GM12874 (cell line): ENCODE data around the gene SLC24A4.

Experiments used
- TF ChIP-seq, protein P1 (sequence below): IDR thresholded peaks from 2 replicates; pipeline ENCODE4 v1.5.1; 2011; ENCODE audit warnings: low read depth, mild to moderate bottlenecking, control low read depth, low read length, moderate library complexity; ENCODE audit not compliant: insufficient read depth

The SLC24A4 gene

DNA sequence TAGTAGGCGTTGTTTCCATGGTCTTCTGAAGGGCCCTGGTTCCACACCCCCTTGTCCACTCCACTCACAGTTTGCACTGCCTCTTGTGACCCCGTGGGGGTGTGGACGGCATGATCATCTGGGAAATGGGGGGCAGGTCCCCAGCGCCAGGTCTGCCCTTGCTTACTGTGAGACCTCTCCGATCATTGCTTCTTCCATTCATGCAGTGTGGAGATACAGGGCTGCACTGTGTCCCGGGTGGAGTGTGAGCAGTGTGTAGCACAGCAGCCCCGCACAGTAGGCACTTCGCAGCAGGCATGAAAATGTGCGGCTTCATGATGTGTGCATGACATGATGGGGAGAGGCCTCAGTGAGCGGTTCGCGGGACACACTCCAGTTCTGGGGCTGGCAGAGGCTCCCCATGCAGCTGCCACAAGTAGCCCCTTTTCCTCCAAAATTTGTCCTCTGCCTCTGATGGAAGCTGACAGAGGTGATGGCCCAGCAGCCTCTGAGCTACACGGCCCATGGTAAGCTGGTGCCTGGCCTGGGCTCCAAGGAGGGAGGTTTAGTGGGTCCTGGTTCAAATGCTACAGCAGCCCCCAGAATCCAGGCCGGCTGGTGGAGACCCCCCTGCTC, 205.6 kb downstream of the SLC24A4 start:
- TF ChIP-seq, protein P1, sequence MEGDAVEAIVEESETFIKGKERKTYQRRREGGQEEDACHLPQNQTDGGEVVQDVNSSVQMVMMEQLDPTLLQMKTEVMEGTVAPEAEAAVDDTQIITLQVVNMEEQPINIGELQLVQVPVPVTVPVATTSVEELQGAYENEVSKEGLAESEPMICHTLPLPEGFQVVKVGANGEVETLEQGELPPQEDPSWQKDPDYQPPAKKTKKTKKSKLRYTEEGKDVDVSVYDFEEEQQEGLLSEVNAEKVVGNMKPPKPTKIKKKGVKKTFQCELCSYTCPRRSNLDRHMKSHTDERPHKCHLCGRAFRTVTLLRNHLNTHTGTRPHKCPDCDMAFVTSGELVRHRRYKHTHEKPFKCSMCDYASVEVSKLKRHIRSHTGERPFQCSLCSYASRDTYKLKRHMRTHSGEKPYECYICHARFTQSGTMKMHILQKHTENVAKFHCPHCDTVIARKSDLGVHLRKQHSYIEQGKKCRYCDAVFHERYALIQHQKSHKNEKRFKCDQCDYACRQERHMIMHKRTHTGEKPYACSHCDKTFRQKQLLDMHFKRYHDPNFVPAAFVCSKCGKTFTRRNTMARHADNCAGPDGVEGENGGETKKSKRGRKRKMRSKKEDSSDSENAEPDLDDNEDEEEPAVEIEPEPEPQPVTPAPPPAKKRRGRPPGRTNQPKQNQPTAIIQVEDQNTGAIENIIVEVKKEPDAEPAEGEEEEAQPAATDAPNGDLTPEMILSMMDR, result no peak

DNA sequence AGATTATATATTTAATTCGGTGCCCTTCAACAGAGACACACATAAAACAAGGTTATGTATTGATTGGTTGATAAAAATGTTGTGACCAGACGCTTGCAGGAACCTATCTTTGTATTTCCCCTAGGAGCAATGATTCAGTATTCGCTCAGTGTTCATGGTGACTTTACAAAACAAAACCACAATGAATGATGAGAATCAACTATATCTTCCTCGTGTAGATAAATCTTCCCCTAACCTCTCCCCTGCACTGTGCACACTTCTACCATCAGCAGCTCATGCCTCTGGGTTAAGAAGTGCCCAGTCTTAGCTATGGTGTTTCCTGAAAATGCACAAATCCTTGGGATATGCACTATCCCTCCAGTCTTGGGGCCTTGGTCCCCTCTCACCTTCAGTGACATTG, 206.9 kb downstream of the SLC24A4 start:
- TF ChIP-seq, protein P1, result no peak

DNA sequence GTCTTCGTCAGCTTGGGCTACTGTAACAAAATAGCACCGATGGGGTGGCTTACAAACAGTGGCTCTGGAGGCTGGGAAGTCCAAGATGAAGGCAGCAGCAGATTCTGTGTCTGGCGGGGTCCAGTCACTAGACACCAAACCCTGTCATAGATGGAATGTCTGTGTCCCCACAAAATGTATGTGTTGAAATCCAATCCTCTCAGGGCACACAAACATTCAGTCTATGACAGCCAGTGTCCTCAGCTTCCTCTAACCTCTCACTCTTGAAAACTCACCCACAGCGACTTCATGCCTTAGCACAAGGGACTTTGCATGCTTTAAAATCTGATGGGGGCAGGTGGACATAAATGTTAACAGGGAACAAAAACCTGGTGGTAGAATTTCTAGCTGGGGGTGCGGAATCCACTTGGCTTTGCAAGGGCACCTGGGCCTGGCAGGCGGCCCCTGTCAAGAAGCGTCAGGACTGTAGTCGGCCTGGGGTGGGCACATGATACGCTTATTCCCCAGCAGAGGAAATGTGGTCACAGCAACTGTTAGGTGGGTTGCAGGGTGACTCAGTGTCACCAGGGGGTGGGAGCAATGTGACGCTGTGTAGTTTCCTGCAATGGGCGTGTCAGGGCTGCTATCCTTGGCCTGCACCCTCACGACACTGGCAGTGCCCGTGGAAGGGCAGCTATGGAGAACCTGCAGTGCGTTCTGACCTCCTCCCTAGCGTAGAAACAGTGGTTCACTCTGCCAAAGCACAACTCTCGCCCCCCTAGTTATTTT, 208.3 kb downstream of the SLC24A4 start:
- TF ChIP-seq, protein P1, result no peak

DNA sequence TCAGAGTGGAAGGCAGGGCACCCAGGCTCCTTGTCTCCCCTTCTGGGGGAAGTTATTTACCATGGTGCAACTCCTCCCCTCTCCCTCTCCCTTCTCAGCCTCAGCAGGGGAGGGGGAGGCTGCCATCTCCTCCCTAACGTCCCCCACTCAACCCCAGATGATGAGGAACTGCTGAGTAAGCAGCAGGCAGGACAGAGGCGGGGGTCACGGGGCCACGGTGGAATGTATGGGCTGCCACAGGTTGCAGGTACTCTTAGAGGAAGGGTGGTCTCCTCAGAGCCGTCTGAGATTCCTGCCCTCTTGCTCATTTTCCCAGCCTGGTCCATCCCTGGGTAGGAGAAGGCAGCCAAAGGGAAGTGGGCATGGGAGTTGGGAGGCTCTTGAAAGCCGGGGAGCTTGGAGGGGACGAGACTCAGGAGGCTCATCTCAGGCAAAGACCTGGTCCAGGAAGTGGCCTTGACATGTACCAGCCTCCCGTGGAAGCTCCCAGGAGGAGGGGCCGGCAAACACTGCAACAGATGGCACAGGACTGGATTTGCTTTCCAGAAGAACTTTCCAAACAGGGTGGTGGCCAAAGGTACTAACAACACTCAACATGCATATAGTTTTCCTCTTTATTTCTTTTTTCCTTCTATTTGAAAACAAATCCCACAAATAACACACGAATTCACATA, 209.7 kb downstream of the SLC24A4 start:
- TF ChIP-seq, protein P1, result no peak

DNA sequence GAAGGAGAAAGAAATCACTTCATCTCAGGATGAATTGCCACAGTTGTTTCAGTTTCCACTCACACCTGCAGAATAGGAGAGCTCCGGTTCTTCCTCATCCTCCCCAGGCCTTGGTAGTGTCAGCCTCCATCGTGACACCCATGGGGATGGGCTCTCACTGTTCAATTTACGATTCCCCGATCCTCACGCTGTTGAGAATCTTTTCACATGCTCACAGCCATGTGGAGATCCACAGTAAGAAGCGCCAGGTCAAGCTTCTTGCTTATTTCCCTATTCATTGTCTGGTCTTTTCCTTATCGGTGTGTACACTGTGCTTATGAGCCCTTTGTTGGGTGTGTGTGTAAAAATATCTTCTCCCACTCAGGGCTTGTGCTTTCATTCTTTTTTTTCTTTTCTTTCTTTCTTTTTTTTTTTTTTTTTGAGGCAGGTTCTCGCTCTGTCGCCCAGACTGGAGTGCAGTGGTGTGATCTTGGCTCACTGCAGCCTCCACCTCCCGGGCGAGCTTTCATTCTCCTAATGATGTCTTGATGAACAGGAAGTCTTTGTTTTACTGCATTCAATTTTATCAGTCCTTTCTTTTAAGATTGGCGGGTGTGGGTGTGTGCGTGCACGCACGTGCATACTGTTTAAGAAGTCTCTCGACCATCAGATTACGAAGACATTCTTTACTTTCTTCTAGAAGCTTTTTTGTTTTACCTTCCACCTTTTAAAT, 212.1 kb downstream of the SLC24A4 start:
- TF ChIP-seq, protein P1, result no peak

DNA sequence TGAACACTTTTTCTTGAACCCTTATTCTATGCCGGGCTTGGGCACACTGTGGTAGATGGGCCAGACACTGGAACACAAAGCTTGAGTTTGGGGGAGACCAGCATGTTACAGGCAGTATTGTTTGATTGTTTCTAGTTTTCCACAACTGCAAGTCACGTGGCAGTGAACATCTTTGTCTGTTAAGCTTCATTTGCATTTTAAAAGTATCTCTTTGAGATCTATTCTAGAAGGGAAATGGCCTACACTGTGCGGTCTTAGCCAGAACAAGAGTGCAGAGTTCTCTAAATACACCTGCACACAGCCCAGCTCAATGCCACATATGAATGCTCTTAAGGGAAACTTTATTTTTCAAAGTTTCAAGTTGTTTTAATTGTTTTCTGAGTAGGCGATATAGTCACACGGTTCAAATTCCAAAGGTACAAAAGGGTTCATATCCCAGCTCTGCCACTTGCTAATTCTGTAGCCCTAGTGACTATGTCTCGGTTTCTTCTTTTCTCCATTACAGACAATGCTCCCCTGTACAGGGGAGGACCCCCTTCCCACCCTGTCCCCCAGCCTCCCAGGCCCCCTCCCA, 215.5 kb downstream of the SLC24A4 start:
- TF ChIP-seq, protein P1, result no peak
